ENCODE results near the gene FGFR3.

Gene FGFR3

DNA sequence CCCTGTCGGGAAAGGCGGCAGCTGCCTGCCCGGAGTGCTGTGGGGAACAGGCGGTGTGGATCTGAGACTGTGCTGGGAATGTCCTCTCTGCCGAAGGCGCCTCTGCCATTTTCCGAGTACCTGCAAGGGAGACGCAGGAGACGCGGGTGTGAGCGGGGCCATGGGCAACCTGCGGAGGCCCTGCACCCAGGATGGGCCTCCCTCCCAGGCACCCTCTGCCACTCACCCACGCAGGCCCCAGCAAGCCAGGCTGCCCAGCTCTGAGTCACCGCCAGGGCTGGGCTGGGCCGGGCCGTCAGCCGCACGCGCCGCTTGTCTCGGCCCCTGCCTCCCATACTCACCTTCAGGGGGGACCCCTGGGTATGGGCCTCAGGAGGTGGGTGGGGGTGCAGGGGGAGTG, 3.5 kb upstream of the FGFR3 start:
- DNase-seq: no peak

DNA sequence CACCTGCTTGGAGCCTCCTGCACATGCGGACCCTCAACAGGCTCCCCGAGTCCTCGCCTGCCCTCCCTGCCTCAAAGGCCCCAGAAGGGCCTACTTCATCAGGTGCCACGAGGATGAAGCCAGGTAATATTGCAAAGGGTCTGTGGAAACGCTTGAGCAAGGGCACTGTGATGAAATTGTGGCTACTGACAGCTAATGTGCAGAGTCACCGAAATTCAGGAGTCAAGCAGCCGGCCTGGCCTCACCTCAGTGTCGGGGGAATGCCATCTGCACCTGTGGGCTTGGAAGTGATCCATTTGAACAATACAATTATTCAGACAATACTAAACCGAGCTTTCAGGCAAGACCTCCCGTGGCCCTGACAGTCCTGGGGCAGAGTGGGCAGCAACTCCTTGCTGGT, 3.1 kb upstream of the FGFR3 start:
- no peak for DNase-seq

- no peak for DNase-seq
Observed at GRCh38 chr4:1792158-1792831, 798 bp upstream of the FGFR3 start.

DNA sequence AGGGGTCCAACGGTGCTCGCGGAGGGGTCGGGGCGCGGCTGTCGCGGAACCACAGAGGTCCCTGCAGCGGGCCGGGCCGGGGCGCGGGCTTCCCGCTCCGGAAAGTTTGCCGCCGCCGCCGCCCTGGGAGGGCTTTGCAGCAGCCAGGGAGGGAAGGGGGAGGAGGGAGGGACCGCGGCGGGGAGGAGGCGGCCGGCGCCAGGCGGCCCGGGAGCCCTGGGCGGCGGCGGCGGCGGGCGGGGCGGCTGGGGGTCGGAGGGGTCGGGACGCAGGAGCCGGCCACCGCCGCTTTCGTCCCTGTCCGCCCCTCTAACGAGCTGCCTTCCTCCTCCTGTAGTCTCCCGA, 375 bp downstream of the FGFR3 start:
- peak; percentile 44 for DNase-seq

- no peak for DNase-seq
Observed at GRCh38 chr4:1793940-1794808, 1.1 kb downstream of the FGFR3 start.

DNA sequence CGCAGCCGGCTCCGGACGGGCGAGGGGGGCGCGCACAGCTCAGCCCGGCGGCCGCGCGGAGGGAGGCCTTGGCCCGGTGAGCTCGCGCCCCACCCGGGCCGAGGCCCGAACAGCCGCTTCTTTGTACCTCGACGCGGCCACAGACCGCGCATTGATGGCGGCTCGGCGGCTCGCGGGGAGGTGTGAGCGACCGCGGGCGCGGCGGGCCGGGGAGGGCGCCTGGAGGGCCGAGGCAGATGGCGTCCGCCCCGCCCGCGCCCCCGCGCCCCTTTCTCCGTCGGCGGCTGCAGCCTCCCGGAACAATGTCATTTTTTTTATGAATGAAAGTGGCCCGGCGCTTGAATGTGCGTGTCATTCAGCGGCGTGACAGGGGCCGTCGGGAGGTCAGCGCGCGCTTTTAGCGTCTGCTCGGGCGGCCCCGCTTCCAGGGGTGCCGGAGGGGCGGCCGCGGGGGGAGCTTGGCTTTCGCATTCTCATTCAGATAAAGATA, 1.8 kb downstream of the FGFR3 start:
- DNase-seq: no peak

DNA sequence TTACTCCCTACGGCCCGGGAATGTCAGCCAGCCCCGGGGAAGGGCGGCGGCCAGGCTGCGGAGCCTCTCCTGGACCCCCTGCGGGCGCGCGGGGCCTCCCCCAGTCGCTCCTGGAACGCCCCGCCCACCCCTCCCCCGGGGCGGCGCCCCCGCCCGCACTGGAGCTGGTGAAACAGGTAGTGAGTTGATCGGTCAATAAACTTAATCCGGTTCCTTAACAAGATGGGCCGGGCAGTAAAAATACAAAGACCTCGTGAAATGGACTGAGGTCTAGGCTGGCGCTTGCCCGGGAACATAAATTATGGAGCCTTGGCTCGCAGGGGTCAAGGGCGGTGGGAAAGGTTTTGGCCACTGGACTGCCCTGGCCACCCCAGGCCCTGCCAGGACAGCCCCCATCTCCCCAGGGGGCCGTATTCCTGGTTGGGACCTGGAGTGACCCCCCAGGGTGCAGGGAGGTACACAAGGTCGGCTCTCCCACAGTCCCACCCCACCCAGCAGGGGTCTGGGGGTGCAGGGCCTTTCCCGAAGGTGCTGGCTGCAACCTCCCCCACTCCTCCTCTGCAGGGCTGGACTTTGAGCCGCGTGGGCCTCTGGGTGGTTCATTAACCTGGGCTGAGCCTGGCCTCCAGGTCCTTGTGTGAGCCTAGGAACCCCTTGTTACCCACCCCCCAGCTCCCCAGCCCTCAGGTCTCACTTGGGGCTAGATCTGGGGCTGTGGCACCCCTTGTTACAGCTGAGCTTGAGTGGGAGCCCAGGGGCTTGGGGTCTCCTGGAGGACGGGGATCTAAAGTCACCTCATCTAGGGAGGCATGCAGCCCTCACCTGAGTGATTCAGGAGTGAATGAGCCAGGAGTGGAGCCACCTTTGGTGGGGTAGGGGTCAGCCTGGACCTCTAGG, 2.5 kb downstream of the FGFR3 start:
- DNase-seq: no peak

DNA sequence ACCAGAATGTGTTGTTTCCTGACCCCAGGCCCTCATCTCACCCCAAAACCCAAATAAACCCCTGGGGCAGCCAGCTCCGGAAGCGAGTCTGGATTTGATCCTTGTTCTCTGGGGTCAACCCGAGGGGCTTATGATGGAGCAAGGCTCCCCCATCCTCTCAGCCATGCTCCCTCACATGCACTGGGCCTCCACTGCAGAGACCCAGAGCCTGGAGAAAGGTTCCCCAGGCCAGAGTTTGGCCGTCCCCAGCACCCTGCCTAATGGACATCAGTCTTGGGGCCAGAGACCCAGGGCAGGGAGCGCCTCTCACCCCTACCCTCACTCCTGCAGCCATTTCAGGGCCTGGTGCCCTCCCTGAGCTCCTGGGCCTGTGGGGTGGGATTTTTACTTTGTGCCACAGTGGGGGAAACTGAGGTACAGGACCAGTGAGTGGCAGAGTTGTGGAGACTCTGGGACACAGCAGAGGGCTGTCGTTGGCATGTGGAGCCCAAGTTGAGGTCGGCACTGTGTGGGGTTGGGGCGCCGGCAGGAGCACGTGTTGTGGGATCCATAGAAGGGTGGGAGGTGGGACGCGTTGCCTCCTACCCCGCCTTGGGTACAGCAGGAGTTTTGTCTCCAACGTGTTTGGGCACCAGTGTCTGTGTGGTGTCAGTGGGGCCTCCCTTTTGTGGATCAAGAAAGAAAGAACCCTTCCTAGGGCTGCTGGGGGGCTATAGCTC, 3.6 kb downstream of the FGFR3 start:
- DNase-seq: no peak

DNA sequence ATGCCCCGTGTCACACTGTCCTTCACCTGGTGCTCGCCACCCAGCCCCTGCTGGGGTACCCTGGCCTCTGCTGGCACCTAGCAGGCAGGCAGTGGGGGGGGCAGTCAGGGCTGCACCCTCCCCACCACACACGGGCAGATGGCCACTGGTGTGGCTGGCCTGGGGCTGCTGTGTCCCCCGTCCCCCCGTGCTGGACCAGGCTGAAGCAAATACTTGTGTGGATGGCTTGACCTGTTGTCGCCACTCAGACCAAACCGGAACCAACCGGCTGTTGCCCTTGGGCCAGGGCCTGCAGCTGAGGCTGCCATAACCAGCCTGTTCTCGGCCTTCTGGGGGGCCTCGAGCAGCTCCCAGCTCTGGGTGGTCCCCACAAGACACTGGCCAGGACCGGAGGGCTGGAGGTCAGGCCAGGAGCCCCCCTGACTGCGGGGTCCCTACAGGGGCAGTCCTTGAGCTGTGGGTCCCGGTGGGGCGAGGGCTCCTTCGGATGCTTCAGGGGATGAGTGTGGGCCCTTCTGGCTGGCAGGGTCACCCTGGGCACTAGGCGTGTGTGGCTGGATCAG, 4.3 kb downstream of the FGFR3 start:
- no peak for DNase-seq

DNA sequence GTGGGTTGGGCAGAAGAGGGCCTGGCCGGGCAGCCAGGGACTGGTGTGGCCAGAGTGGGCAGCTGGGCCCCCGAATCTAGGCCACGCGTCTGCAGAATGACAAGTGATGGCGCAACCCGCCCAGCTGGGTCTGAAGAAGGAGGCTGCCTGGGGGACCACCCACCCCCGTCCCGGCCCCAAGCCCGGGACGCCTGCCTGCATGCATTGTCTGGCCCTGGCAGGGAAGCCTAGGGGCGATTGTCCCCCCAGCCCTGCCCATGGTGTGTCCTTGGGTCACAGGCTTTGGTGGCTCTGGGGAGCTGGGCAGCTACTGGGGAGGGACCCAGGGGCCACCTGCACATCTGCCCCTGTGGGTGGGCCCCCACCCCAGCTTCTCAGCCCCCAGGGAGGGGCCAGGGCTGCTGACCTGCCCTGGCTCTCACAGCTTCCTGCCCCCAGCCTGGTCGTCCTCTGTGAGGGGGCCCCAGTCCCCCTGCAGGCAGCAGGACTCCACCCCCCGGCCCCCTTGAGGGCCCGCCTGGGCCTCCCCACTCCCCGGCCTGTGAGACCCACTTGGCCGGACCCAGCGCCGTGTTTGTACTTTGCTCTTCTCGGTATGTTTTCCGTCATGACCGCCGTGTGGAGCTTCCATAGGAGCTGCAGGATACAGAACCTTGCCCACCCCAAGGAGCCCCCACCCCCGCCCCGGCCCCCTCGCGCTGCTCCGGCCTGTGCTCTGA, 4.9 kb downstream of the FGFR3 start:
- DNase-seq: no peak

GRCh38 chr4:1798580-1799386, 5.7 kb downstream of the FGFR3 start:
- no peak for DNase-seq

DNA sequence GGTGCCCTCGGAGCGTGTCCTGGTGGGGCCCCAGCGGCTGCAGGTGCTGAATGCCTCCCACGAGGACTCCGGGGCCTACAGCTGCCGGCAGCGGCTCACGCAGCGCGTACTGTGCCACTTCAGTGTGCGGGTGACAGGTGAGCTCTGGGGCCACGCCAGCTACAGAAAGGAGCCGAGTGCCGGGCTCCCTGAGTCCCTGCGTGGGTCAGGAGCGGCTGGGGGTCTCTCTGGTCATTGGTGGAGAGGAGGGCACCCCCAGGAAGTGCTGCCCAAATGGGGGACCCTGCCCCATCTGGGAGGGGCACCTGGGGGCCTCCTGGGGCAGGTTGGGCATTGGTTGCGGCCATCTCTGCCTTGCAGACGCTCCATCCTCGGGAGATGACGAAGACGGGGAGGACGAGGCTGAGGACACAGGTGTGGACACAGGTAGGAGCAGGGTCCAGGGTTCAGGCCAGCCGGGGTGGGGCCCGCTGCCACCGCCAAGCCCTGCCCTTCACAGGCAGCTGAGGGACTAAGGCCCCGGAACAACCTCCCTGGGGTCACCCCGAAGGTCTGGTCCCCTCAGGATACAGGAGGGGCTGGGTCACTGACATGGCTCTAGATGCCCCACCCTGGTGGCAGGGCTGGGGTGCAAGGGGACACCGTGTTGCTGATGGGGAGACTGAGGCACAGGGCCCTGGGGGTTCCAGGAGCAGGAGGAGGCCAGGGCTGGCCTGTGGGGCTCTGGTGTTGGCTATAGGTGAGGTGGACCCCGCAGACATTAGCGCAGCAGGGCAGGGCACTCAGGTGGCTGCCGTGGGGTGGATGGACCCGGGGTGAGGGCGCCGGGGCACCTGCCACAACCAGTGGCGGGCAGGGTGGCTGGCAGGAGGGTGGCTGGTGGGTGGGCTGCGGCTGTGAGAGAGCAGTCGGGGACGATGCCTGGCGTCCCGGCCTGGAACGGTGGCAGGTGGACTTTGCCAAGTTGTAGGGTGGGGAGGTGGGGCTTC, 6.6 kb downstream of the FGFR3 start:
- no peak for DNase-seq

GRCh38 chr4:1800805-1801204, 7.7 kb downstream of the FGFR3 start:
- DNase-seq: no peak

GRCh38 chr4:1801286-1801958, 8.3 kb downstream of the FGFR3 start:
- DNase-seq: no peak

- no peak for DNase-seq
Observed at GRCh38 chr4:1802151-1802715, 9.1 kb downstream of the FGFR3 start.

DNA sequence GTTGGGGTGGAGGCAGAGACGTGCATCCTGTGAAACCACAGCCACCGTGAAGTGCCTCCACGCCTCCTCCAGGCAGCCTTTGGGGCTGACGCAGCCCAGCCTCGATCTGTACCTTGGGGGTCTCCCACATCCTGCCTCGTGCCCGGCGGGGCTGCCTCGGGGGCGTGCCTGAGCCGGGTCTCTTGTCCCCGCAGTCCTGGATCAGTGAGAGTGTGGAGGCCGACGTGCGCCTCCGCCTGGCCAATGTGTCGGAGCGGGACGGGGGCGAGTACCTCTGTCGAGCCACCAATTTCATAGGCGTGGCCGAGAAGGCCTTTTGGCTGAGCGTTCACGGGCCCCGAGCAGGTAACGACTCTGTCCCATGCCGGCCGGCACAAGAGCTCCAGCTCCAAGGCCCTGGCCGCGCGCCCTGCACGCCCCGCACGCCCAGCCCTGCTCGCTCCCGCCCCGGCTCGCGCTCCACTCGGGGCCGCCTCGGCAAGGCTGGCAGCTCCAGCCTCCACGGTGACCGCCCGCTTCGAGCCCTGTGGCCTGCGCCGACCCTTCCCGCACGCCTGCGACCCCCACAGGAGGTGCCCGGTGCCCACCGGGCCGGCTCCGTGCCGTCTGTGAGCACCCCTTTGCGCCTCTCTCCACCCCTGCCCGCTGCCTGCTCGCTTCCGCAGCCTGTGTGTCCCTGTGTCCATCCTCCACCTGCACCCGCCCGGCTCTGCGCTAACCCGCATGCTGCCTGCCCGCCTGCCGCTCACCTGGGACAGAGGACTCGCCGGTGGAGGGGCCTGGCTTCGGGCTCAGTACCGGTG, 9.8 kb downstream of the FGFR3 start:
- no peak for DNase-seq

Data from activated CD4-positive, alpha-beta T cell treated with anti-CD3 and anti-CD28 coated beads, Interleukin-2, Interleukin-6, amounts not matched to agents 100 ng/mL and 50 ng/mL, durations not matched to agents 16 hours and 8 hours (primary cell).